Kidney tubule cell (primary cell): Measurements from ENCODE around the gene JCAD.

Source experiments
- DNase-seq: peaks from one replicate; pipeline ENCODE4 v3.0.0-alpha.2; 2018; ENCODE audit warnings: low spot score

Gene JCAD, protein sequence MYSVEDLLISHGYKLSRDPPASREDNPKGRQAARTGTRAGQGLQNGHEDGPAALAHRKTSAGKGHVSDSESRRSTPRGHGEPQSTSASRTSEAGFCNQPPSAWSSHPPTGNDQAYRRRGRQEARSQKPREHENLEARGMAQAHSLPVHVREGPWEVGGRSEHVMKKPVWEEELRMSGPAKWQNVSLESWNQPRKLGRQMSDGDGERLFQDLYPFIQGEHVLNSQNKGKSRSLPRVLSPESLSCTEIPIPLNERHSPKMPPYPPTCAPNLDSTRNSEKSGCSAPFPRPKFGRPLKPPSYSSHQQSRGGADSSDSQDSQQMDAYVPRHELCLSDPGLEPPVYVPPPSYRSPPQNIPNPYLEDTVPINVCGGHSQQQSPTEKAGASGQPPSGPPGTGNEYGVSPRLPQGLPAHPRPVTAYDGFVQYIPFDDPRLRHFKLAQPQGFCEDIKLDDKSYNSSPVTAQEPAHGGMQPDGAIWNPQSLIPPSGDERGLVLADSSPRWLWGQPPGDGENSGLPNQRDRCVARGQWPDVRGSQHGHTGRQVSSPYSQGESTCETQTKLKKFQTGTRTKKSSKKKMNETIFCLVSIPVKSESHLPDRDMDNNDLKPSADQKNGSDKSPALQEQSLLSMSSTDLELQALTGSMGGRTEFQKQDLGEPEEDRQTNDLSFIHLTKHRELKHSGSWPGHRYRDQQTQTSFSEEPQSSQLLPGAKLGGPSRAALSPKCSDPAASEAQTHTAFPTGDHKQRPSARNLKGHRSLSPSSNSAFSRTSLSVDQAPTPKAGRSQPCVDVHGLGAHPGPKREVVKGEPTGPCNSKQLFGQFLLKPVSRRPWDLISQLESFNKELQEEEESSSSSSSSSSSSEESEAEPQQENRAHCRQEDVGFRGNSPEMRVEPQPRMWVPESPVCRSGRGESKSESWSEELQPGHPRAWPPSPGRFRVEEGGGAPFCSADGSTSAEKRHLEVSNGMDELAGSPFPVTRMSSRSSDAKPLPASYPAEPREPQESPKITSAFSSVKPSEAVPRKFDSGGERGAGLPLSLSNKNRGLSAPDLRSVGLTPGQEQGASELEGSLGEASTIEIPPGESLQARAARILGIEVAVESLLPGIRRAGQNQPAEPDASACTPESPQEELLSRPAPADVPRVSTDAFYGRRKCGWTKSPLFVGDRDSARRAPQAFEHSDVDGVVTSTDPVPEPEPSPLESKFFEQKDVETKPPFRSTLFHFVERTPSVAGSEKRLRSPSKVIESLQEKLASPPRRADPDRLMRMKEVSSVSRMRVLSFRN (N-terminal part only)

DNA sequence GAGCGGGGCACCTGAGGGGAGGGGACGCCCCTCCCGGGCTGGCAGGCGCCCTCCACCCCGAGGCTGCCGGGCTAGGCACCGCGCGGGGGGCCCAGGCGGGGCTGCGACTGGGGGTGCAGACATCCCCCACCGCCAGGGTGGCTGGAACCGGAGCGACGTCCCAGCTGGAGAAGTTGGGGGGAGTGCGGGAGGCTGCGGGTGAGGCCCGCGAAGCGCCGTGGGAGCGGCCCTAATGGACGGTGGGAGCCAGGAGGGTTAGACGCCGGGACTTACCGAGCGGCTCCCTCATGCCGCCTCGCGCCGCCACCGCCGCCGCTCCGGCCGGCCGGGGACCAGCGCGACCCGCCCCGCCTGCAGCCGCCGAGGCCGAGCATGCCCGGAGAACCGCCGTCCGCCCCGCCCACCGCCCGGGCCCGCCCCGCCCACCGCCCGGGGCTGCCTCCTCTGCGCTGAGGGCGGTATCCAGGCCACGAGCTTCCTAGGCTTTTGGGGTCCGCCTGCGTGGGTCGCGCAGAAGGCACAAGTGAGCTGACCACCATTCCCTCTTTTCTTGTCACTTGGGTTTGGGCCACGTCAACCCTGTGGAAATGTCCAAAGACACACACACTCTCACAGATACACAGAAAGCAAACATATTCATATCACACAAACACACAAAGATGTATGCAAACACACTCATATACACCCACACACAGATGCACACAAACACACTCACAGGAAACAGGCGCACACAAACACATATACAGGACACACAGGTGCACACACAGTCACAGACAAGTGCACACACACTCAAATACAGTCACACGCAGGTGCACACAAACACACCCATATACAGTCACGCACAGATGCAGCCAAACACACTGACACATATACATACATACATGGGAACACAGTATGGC lies at the start of gene JCAD:
JCAD (minus strand) TSS at position 378 of the 899 bp plus-strand sequence. CDS start 11,774 bp downstream, outside the sequence.
- DNase-seq = peak; percentile 43

DNA sequence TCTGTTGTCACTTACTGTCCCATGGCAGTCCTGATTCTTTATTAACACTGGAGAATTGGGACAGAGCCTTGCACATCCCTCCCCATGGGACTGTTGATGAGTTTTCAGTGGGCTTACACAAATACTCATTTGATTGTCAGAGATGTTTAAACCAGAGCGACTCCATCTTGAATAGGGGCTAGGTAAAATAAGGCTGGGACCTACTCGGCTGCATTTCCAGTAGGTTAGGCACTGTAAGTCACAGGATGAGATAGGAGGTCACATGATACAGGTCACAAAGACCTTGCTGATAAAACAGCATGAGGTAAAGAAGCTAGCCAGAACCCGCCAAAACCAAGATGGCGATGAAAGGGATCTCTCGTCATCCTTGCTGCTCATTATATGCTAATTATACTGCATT lies 47.6 kb upstream of the JCAD start:
- no peak for DNase-seq

DNA sequence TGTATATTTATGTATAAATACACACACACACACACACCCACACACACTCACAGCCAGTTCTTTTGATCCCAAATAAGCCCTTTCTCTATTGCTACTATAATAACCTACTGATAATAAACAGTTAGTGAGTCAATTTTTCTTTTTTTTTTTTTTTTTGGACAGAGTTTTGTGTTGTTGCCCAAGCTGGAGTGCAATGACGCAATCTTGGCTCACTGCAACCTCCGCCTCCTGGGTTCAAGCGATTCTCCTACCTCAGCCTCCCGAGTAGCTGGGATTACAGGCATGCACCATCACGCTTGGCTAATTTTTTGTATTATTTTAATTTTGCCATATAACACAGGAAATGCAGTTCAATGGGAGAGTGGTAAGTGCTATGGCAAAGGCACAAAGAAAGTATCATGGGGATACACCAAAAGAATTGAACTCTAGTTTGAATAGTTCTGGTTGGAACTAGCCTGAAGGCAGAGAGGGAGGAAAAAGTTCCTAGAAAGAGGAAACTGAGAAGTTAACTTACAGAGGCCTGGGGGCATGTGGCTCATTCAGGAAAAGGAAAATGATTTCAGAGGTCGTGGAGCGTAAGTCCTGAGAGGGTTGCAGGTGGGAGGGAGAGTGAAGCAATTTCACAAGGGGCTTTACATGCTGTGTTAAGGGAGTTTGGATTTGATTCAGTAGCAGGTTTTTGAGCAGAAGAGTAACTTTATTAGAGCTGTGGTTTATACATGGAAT lies 44.4 kb upstream of the JCAD start:
- no peak for DNase-seq

DNA sequence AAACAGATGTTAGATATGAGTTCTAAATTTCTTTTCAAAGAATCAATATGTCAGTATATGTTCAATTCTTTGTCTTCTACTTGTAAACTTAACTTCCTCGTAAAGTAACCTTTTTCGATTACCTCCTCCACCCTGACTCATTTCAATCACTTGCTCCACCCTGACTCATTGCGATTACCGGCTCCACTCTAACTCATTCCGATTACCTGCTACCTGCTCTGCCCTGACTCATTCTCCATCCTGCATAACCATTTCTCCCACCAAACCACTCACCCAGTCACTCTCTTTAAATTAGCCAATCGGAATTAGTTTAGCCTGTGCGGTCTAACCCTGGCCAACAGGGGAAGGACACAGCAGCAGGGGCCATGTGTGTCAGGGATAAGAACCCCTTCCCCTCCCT lies 40.3 kb upstream of the JCAD start:
- peak; percentile 83 for DNase-seq

DNA sequence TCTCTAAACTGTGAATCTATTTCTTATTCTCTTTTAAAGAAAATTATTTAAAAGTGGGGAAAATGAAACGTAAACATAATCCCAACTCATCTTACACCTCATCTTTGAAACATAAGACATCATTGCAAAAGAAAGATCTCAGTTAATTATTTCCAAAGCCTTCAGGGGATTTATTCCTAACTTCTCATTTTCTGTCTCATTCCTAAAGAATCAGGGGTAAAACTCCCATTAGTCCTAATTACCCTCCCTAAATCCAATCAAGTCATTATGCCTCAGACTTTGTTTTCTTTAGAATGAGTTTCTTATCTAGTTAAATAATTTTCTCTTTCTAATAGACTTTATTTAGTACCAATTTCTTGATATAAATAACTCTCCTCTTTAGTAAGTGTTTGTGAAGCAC lies 39.7 kb upstream of the JCAD start:
- no peak for DNase-seq

DNA sequence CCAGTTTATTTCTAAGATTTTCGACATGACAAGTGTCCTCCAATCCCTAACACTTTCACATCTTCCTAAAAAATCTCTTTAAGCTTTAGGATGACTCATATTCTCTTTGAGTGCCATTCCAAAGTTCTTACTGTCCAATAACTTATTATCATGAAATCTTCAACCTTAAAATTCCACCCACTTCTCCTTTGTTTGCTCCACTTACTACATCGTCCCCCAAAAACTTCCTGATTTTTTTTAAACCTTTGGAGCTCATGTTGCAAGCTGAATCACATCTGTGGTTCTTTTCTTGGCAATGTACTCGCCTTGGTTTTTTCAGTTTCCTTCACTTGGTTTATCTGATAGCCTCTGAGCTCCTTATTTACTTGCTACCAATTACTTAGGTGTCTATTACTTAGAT lies 39.2 kb upstream of the JCAD start:
- peak; percentile 77 for DNase-seq

DNA sequence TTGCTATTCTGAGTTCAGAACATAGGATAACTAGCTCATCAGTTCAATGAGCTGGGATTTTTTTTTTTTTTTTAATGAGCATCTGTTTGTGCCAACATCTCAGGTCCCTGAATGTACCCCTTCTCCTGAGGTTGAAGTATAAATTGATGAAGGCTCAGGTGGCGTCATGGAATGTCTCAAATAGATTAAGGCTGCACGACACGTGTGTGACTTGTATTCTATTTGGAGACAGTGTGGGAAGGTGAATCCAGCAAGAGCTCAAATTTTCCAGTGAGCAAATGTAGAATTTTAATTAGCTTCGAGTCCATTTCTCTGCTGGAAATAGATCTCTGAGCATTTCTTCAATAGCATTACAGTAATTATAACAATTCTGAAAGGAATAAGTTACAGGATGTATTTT lies 37.2 kb upstream of the JCAD start:
- no peak for DNase-seq

DNA sequence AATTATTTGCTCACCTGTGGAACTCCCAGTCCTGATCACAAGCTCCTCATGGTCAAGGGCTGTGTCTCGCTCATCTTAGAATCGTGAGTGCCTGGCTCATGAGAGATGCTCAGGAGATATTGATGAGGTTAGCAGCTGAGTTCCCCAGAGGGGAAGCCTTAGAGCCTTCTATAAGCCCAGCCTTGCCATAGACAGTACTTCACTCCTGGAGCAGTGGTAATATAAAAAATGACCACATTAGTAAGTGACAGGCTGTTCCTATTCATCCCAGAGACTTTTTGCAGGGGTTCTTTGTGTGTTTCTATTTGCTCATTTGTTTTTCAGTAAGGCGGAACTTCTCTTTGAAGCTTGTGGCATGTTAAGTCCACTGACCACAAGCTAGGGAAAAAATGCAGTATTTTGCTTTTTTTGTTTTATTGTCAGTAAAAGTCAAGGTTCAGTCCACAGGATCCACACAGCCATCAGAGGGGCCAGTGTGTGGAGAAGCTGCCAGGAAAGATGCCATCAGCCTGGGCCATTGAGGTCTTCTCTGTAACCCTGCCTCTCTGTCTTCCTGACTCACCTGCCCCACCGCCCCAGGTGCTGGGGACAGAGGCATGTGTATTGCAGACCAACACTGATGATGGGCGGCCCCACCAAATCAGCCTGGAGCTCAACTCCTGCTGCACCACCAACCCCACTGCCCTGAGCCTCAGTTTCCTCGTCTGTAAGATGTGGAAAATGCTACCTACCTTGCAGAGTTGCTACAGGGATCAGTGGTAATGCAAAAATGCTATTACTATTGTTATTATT lies 36.4 kb upstream of the JCAD start:
- DNase-seq = no peak

DNA sequence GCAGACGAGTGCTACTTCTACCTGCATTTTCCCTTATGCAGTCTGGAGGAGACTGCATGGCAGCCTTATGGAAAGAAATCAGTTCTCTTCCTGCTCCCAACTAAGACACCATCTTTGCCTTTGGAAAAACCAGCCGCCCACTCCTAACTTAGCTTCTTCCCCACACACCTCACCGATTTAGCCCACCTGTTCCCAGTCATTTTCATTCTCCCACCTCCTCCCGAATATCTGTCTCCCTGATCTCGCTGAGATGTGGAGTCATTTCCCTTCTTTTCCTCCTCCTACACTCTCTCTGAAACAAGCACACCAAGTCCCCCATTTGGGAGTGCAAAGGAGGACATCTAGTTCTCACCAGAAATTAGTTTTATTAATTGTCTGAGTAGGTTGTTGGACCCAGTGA lies 35.2 kb upstream of the JCAD start:
- DNase-seq = no peak

DNA sequence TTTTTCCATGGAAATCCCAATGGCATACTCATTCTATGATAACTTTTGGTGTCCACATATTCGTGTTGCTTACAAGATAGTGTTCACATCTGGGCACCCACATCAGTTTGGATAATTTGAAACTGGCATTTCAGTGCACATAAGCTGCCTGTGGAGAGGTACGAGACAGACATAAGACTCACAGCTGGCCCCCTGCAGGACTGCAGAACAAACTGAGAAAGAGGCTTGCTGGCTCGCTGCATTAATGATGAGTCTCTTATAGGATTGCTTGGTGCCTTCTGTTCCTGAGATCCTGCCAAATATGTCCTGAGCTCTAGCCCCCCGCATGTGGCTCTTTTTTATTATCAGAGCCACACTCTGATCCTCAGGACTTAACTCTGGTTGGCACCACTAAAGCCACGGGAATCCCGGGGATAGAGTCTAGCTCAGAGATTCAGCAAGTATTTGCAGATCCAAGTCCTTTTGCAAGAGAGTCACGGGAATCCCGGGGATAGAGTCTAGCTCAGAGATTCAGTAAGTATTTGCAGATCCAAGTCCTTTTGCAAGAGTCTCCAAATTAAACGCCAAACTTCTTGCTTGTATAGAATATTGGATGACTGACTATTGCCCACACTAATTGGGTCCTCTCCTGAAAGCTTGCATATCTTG lies 34.0 kb upstream of the JCAD start:
- DNase-seq = no peak

DNA sequence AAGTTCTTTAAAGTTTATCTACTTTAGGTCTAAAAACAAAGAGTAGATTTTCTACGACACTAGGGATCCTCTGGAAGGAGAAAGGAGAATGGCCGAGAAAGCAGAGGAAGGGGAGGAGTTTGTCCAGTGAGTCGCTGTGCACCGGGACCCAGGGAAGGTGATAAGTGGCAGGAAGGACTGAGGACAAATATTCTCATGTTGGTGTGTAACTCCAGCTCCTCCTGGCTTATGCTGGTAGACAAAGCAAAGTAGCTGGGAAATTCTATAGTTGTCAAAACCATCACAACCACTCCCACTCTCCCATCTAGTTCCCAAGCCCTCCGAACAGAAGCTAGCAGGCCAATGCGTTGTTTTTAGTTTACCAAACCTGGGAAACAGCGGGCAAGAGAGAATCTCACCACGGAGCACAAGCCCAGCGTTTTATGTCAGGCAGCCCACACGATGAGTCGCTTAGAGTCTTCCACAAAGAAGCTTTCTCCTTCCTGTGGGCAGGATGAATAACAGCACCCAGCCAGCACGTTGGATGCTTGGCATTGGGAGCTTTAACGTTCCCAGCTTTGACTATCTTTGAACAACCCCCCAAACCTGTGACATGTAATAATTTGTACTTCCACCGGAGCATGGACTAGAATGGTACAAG lies 32.9 kb upstream of the JCAD start:
- peak; percentile 60 for DNase-seq

DNA sequence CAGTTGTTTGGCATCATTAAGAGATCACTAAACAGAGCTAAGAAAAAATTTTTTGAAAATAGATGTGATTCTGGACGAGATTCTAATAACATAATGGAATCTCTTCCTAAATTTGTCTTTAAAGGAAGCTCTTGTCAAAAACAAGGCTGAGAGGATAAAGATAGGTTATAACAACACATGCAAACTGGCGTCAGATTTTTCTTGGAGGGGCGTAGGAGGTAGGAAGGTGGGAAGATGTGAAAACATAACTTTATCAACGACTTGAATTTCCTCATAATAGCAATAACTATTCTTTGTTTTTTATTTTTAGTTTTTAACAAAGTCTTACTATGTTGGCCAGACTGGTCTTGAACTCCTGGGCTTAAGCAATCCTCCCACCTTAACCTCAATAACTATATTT lies 31.8 kb upstream of the JCAD start:
- DNase-seq = no peak

DNA sequence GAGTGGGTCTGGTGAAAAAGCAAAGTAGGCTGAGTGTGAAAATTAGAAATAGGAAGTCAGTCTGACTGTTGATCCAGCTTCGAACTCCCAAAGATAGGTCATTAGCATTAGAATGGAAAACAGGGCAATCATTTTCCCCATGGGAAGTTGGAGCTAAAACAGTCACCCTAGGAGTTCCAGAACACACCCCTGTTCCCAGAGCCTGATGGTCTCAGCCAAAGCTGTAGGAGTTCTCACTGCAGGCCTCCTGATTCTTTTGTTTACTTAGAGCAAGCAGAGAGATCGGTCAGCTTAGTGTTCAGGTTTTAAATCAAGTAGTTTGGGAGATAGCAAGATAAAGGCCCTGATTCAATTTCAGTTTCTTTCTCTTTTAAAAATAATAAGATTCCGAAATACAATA lies 28.8 kb upstream of the JCAD start:
- no peak for DNase-seq

DNA sequence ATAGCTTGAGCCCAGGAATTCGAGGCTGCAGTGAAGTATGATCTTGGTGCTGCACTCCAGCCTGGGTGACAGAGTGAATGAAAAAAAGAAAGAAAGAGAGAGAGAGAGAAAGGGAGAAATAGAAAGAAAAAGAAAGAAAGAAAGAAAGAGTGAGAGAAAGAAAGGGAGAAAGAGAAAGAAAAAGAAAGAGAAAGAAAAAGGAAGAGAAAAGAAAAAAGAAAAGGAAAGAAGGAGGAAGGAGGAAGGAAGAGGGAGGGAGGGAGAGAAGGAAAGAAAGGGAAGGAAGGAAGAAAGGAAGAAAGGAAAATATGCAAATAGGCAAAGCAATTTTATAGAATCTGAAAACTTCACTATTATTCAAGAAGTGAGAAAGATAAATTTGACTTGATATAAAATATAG lies 24.5 kb upstream of the JCAD start:
- DNase-seq = no peak

DNA sequence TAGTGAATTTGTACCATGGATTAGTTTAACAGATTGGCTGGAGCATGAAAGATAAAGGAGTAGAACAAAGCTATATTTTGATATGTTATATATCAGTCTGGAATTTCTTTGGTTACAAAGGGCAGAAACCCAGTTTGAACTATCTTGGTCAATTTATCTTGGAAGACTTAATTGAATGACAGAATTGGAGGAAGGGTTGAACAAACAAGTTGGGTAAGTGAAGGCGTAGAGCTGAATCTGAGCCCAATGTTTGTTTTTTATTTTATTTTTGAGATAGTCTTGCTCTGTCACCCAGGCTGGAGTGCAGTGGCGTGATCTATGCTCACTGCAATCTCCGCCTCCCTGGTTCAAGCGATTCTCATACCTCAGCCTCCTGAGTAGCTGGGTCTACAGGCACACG lies 21.8 kb upstream of the JCAD start:
- DNase-seq = no peak

DNA sequence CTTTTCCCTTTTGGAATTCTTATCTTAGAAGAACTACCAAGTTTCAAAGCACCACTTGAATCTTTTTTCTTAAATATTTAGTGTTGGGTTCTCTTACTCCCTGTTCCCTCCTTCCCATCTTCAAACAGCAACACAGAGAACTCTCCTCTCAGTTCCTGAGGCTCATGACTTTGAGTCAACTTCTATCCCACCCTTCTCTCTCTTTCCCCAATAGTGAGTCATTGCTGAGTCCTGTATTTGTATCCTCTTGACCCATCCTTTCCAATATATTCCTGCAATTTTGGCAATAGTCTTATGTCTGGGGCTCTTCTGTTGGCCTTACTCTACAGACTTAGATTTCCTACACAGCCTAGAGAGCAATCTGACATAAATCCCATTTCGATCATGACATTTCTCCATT lies 20.8 kb upstream of the JCAD start:
- DNase-seq = peak; percentile 19

DNA sequence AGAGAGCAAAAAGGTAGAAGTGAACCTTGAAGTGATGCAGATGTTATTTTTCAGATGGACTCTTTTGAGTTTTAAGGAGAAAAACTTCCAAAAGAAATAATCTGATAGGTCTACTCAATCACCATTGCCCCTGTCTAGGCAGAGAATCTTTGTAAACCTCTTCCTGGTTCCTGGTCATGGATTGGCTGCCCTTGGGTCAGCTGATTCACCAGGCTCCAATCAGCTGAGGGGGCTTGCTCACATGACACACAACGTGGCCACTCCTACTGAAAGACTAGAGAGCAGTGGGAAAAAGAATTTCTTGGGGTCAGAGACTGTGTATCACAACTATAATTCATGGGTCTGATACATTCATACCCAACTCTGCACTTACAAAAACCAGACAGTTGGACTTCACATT lies 20.0 kb upstream of the JCAD start:
- DNase-seq = no peak

DNA sequence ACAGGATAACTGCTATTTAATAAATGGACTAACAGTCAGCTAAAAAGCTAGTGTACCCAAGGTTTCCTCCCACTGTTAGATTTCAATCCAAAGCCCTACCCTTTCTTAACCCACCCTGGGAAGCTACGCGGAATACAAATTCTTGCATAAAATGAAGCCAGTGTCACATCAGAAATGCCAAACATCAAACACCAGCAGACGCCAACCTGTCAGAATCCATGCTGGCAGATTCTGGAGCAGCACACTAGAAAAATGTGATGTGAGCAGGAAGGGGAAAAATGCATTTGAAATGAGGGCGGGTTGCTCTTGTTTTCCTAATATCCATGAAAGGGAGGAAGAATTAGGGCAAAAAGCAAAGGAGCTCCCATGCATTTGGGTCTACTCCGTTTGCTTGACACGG lies 16.1 kb upstream of the JCAD start:
- no peak for DNase-seq

DNA sequence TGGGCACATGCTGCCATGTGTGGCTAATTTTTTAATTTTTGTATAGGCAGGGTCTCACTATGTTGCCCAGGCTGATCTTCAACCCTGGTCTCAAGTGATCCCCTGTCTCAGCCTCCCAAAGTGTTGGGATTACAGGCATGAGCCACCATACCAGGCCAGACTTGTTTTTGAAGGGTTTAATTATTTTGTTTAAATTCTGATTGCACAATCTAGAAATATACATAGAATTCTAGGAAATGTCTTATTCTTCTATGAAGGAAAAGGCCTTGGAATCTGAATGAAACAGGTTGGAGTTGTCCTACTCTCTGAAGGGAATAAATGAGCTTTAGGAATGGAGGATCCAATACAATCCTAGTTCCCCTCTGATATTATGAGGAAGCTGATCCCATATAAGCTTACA lies 15.5 kb upstream of the JCAD start:
- DNase-seq = no peak
